Activated CD4-positive, alpha-beta T cell treated with anti-CD3 and anti-CD28 coated beads, Interleukin-2, amount 50 U/mL, for 16 hours (primary cell): ENCODE data around the gene SREBF2.
"Not testable (repeated sequence)": the region's sequence is repeated elsewhere in the genome, so short reads cannot be mapped to it uniquely, and the experiment has no call there.

ENCODE experiments used
- DNase-seq: peaks from one replicate; pipeline ENCODE4 v3.0.0-alpha.2; 2020

Gene SREBF2

DNA sequence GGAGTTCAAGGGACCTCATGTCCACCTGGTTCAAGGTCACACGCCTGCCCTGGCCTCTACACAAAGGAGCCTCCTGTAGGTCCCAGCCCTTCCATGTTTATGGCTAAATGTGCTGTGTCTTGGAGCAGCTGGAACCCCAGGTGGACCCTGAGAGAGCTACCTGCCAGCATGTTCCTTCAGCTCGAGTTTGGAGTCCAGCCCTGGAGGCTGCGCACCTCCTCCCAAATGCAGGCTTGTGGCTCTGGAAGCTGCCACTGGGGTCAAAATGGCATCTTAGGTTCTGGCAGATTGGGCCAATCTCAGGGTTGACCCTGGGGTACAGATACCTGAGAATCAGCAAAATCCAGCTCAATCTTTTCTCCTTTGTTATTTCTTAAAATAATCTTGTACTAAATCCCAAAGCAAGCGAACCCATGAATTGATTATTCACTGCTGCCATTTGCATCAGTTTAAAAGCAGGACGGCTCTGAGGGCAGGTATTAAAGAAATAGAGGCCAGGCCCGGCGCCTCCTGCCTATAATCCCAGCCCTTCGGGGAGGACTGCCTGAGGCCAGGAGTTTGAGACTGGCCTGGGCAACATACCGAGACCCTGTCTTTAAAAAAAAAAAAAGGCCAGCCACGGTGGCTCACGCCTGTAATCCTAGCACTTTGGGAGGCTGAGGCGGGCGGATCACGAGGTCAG is 90.8 kb downstream of the SREBF2 start:
- no peak for DNase-seq

DNA sequence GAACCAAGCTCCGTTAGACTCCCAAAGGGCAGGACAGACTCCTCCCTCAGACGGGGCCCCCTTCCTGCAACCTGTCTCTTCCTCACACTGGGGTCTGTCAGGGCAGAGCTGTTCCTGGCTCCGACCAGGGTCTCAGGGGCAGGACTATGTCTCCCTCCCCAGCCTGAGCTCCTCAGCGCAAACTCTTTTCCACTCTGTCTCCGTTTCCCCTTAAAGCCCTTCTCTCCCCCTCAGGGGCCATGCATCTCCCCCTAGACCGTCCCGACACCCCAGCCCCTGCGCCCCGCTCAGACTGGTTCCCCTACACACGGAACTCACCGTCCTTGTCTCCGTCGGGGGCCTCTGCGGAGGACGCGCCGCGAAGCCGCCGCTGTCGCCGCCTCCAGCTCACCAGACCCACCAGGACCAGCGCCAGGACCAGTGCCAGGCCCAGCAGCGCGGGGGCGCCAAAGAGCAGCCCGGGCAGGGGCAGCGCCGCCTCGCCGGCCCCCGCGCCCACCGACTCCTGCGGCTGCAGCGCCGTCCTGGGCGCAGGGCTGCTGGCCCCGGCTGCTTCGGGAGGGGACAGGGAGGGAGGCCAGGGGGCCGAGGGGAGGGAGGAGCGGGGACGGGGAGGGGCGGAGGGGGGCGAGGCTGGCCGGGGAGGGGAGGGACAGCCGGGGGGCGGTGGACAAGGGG is 93.0 kb downstream of the SREBF2 start:
- peak; percentile 66 for DNase-seq

DNA sequence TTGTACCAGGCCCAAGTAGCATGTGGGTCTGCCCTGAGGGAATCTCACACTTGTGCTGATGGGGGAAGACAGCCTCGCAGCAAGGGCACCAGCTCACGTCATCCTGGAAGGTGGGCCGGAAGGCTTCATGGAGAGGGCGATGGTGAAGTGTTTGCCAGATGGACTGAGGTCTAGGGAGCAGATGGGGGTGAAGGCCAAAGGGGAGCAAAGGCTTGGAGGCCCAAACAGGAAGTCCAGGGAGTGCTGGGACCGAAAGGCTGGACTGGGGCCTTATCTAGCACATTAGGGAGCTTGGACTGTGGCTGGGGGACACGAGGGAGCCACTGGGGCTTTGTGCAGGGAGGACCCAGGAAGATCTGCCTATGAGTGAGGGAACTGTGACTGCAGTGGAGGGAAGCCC is 94.9 kb downstream of the SREBF2 start:
- no peak for DNase-seq

DNA sequence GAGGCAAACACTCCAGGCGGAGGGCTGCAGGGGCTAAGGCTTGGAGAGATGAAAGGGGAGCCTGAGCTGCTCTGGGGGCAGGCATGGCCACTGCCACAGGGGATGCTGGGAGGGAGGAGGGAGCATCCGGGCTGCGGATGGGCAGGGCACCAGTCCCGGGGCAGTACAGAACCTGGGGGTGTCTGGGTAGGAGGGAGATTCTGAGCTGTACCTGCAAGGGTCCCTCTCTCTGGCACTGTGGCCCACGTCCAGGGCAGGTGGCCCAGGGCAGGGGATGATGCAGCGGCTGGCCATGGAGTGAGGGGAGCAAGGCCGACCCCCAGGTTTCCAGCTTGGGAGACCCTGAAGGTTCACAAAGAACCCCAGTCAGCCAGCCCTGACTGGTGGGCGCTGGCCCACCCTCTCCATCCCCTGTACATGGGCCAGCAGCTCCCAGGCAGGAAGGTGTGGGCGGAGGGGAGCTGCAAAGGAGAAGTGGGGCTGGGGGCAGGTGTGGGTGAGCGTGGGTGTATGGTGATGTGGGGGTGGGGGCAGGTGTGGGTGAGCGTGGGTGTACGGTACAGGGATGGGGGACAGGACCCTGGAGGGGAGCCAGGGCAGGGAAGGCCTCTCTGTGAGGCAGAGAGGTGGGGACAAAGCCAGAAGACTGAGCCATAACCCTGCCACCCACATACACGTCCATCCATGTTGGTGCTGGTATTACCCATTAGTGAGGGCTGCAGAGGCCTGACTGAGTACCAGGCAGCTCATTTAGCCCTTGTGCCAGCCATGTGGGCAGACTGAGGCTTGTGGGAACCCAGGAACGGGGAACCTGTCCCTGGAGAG is 95.9 kb downstream of the SREBF2 start:
- DNase-seq, result no peak

DNA sequence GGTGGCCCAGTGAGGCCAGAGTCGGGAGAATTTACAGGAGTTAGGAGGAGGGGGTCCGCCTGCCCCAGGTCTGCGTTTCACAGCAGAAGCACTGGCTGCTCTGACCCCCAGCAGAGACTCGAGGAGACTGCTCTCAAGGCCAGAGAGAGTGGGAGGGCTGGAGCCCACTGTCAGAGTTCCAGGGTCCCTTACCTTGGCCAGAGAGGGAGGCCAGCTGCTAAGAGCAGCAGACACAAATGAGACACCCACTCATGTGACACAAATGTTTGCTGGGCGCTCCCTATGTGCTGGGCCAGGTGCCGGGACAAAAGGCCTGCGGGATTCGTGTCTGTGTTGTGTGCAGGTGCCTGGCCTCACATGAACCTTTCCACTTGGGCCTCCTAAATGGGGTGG is 96.5 kb downstream of the SREBF2 start:
- no peak for DNase-seq

DNA sequence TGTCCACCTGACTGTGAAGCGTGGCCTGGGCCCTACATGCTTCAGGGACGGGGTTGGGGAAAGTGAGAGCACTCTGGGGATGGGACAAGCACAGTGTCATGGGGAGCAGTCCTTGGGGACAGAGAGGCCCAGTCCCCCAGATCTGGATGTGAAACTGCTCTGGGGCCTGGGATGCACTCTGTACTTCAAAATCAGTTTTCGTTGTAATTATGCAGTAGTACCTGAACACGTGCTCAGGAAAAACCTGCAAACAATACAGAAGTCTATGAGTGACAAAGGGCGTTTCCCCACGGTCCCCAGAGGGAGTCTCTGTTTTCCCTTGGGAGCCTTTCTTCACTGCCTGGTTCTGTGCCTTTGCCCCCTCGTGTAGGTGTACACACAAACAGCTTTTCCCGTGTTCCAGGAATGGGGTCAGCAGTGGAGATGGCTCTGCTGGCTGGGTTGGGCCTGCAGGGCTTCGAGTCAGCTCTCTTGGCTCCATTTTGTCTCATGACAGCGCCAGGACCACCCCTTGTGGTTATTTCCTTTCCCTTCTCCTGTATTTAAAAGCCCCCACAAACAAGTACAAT is 98.9 kb downstream of the SREBF2 start:
- no peak for DNase-seq

DNA sequence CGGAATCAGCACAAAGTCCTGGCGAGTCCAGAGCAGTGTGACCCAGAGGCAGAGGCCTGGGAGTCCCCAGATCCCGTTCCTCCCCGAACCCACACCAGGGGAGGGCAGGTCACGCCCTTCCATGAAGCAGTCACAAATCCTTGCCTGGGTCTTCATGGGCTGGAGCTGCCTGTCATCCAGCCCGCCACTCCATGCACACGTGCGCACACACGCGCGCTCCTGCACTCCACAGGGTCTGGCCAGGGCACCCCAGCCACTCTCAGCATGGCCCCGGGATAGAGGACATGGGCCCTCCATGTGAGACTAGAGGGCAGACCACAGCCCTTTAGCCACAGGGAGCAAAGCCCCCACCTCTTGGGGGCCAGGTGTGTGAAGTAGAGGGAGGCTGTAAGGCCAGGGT is 99.4 kb downstream of the SREBF2 start:
- DNase-seq, result no peak

DNA sequence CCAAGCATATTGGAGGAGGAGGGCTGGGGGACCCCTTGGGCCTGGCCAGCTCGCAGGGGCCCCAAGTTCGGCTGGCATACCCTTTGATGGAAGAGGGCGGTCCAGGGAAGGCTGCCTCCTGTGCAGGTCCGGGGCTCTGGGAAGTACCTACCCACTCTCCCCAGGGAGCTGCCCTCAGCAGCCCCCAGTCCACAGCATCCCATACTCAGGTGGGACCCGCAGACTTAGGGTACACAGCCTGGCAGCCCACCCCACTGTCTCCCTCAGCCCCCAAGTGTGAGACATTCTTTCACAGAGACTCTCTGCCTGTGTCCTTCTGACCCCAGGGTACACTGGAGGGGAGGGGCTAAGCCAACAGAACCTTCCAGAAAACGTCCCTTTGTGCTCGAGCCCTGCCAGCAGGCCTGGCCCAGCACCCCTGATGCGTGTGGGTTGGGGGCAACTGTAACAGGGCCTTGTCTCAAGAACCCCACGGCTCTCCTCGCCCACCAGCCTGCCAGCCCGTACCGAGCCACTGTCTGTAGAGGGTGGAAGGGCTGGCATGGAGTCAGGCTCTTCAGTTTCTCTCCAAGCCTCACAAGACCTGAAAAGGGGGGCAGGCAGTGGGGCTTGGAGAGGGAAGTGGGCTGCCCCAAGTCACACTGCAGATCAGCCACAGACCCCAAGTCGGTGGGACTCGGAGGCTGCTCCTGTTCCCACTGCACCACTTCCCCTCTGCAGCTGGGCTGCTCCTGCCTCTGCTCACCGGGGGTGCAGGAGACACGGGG is 100.7 kb downstream of the SREBF2 start:
- DNase-seq, result no peak

DNA sequence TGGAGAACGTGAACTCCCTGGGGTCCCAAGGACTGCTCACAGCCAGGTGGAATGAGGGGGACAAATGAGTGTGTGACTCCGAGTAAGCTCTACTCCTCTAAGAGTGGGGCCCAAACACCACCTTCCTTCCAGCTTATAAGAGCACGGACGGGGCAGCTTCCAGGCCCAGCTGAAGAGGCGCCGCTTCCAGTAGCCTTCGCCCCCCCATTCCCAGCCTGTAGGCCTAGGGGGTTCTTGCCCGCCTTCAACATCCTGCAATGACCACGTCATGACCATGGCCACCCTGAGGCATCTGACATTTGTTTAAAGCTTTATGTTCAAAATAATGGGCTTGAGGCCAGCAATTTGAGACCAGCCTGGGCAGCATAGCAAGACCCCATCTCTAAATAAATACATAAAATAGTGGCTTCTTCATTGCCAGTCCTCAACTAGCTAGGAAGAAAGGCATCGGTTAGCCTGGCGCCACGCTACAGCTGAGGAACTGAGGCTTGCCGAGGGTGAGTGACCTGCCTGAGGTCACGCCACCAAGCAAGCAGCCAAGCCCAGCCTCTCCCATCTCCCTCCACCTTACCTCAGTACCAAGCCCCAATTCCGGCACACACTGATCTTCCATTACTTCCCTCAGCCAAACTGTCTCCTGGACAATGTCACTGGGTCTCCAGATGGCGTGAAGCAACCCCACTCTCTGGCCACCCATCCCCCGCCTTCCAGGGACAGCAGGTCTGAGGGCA is 101.5 kb downstream of the SREBF2 start:
- no peak for DNase-seq

DNA sequence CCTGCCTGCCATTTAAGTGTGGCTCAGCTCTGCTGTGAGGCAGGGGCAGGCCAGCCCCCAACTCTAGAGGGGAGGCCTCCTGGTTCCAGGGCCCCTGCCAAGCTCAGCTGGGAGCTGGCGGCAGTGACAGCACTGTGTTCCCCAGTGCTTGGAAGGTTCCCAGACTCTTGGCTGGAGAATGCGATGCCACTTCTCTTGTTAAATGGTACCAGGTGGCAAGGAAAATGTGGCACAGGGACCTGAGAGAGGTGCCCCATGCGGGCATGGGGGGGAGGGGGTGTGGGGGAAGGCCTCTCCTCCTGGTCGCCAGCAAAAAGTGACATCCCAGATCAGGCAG is 102.1 kb downstream of the SREBF2 start:
- no peak for DNase-seq

DNA sequence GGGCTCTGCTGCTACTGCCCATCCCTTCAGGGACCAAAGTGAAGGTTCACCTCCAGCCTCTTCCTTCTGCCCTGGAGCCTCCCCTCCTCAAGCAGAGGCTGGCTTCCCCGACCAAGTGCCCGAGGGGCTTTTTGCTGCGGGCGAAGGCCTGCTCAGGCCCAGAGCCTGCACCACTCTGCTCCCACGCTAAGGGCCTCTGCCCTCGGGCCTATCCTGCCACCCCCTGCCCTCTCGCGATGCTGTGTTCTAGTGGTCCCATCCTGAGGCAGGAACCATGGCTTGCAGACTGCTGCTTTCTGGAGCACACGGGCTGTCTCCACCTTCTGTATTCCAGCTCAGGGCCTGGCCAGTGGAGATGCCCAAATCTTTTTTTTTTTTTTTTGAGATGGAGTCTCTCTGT is 102.6 kb downstream of the SREBF2 start:
- DNase-seq, result no peak

DNA sequence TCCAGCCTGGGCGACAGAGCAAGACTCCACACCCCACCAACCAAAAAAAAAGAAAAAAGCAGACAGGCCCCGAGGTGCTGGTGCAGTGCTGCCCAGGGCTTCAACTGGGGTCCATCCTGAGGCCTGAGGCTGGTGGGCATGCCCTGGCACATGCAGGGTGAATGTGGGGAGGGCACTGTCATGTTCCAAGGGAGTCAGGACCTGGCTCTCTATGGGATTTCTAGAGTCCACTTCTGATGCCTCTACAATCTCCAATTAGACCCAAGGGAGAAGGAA is 103.9 kb downstream of the SREBF2 start:
- no peak for DNase-seq

DNA sequence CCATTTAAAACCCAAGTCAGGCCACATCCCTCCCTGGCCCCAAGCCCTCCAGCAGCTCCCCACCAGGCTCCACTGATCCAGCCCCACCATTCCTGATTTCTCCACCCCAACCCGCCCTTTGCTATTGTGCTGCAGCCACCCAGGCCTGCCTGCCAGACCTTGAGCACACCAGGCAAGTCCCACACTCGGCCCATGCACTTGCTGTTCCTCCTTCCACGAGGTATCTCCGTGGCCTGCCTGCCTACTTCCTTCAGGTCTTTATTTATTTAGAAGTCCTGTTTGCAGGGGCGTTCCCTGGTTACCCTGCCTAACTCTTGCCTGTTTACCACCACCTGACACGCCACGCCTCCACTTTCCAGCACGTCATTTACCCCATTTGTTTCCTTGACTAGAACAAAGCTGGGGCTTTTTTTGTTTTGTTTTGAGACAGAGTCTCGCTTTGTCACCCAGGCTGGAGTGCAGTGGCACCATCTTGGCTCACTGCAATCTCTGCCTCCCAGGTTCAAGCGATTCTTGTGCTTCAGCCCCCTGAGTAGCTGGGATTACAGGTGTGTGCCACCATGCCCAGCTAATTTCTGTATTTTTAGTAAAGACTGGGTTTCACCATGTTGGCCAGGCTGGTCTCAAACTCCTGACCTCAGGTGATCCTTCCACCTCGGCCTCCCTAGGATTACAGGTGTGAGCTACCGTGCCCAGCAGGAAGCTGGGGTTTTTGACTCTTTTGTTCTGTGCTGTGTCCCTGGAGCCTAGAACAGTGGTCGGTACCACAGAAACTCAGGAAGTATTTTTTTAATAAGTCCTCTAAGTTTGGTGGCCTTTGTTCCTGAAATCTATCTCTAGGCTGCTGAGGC is 107.3 kb downstream of the SREBF2 start:
- peak; percentile 97 for DNase-seq

DNA sequence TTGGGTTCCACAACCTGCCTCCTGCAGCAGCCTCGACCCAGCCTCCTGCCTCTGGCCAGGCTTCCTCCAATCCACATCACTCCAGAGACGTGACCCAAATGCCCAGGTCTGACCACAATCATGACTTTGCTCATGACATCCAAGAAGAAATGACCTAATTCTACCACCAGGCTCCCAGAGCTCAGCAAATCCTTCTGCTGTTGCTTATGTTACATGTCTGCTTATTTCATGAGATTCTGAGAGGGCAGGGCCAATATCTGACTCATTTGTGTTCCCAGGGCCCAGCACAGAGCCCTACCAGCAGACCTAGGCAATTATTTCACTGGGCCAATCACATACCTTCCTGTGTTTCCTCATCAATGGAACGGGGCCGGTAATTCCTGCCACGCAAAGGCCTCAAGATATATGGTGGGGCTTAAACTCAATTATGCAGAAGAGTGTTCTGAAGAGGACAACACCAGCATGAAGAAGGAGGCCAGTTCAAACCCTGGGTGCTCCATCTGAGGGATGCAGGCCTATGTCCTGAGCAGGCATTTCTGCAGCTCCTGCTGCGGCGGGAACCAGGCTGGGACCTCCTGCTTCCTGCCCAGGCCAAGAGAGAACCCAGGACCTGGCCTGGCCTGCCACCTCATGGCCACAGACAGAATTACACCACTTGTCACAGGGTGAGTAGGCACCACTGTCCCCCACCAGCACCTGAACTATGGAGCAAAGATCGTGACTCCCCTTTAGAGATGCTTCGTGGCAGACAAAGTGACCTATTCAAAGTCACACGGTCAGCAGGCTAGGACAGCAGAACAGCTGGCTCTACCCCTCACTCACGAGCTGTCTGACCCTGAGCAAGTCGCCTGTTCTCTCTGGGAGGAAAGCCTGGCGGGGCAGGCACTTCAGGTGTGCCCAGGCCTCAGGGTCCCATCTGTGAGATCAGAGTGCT is 108.2 kb downstream of the SREBF2 start:
- peak; percentile 87 for DNase-seq

DNA sequence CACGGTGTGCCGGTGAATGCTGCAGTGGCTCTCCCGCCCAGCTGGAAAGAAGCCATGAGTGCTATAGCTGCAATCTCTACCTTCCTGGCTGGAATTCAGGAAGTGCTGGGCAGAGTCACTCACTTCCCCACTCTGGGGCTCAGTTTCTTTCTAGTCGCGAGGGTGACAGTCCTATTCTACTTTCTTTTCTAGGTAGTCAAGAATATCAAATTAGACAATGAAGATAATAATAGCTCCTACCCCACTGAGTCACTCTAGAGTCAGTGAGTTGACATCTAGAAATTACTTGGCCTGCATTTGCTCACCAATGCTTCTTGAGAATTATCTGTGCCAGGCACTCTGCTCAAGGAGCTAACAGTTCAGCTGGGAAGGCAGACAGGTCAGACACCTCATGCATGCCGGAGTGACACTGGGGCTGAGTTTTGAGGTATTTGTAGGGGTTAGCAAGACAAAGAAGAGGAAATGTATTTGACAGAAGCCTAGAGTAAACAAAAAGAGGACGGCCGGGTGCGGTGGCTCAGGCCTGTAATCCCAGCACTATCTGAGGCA is 110.8 kb downstream of the SREBF2 start:
- DNase-seq, result peak; percentile 40

DNA sequence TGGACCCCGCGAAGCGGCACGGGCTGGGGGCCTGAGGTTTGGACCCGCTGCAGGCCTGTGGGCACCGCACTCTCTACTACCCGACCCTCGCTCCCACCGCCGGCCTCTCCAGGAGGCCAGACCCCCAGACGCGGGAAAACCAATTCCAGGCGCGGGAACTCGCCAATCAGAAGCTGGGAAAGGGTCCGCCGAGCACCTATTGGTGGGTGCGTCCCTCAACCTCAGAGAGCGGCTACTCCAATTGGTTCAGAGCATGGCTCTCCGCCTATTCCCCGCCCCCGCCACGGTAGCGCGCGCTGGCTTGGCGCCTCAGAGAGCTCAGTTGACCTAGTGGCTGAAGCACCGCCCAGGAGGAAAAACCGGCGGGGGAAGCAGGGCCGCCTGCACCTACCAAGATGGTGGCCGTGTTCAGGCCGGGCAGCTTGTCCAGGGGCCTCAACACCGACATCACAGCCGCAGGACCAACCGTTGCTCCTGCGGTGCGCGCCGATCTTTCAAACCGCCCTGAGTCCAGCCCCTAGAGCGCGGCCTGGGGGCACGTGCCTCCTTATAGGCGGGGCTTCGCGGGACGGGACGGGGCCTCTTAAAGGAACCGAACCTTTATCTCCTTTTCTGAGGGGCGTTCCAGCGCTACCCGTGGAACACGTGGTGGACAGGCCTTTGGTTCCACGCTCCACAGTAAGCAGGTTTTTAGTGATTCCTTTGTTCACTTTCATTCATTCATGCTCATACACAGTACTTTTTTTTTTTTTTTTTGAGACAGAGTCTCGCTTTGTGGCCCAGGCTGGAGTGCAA is 113.9 kb downstream of the SREBF2 start, which contains the start of gene CENPM:
Gene CENPM (minus strand): TSS at position 524 of the 795 bp plus-strand sequence. CDS start 76 bp downstream, at position 448.
- DNase-seq, result peak; percentile 98

DNA sequence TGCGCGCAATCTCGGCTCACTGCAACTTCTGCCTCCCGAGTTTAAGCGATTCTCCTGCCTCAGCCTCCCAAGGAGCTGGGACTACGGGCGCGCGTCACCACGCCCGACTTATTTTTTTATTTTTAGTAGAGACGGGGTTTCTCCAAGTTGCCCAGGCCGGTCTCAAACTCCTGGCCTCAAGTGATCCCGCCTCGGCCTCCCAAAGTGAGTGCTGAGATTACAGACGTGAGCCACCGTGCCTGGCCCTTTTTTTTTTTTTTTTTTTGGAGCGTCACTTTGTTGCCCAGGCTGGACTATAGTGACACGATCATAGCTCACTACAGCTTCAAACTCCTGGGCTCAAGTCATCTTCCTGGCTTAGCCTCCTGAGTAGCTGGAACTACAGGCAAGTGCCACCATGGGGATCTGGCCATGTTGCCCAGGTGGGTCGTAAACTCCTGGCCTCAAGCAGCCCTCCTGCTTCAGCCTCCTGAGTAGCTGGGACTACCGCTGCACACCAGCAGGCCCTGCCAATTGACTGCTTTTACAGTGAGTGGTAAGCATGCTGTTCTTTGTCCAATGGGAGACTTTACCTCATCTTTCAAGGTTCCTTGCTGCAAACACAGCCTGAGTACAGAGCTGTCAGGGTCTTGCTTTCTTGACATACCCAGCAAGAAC is 114.6 kb downstream of the SREBF2 start:
- DNase-seq, result no peak

DNA sequence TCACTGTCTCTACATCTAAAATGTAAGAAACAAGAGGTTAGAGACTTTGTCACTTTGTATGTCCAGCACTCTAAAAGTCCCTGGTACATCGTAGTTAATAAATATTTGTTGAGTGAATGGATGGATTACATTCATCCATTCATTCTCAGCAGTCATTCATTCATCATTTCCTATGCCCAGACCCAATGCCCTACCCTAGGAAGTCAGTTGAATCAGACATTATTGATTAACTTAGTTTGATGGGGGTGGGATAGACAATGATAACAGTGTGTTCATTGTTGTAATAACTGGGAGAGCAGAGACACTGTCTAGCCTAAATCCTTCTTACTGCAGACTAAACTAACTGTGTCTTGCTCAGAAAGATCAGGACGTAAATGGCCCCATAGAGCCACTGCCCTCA is 115.2 kb downstream of the SREBF2 start:
- DNase-seq, result no peak

DNA sequence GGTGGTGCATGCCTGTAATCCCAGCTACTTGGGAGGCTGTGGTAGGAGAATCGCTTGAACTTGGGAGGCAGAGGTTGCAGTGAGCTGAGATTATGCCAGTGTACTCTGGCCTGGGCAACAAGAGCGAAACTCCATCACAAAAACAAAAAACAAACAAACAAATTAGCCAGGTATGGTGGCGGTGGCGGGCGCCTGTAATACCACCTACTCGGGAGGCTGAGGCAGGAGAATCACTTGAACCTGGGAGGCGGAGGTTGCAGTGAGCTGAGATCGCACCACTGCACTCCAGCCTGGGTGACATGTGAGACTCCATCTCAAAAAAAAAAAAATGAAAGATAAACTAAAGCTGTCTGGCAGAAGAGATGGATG is 116.0 kb downstream of the SREBF2 start:
- not testable (repeated sequence) for DNase-seq
